GM18907 (cell line): ENCODE results near the gene TRIM29.

Experiments
- ATAC-seq: cut with Tn5 transposase; IDR thresholded peaks from one replicate; pipeline ENCODE4 v1.9.1; 2021; ENCODE audit warnings: mild to moderate bottlenecking, moderate library complexity; ENCODE audit not compliant: unreplicated experiment

TRIM29 gene

GRCh38 chr11:120066738-120067437 lies 71.0 kb downstream of the TRIM29 start:
- ATAC-seq, result no peak

DNA sequence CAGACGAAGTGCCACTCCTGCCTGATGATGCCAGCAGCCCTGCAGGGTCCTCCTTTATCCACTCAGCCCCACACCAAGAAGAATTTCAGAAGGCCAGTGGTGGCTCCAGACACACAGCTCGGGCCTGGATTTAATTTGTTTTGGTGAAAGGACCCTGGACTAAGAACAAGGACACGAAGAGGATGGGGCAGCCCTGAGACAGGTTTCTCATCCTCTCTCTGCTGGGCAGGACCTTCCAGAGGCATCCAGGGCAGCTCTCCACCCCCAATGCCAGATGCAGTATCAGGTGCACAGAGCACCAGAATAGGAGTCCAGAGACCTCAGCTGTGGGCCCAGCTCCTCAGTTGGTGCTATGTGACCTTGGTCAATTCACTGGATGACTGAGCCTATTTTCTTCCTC lies 72.0 kb downstream of the TRIM29 start:
- no peak for ATAC-seq

DNA sequence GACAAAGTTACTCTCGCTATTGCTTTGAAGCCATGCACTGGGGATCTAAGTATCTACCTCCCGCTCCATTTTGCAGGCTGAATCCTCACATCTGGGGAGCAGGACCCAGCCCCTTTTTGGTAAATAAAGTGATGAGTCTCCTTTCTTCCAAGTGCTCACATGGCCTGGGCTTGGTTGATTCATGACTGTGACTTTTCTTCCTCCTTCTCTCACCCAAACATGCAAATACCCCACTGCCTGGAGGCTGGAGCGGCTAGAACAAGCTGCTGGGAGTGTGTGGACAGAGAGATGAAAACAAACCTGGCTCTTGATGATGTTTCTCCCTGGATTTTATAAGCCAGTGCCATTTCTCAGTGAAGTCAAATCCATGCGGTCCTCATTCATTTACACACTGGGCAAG lies 72.7 kb downstream of the TRIM29 start:
- no peak for ATAC-seq

GRCh38 chr11:120064341-120064740 lies 73.6 kb downstream of the TRIM29 start:
- ATAC-seq, result no peak

DNA sequence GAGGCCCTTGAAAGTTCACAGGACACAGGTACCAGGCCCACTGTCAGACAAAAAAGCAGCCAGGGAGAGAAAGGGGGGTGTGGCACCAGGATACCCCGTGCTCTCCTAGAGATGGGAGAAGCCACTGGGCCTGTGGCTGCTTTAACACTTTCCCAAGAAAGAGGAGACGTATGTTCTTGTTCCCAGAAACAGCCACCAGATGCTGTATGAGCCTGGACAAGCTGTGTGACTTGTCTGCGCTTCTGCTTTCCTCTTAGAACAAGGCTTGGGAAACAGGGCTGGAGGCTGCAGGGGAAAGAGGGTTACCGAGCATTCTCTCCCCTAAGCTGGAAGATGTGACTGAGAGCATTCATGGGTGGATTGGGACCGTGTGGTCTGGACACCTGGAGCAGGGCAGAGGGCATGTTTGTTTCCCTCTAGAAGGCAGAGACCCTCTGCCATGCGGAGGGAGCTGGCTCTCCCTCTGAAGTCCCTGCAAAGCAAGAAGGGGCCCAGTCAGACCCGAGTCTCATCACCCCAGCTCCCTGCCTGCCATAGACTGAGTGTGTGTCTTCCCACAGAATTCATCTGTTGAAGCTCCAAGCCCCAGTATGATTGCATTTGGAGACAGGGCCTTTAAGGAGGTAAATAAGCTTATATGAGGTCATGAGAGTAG lies 74.1 kb downstream of the TRIM29 start:
- ATAC-seq, result no peak

GRCh38 chr11:120062561-120062930 lies 75.4 kb downstream of the TRIM29 start:
- ATAC-seq, result no peak

- ATAC-seq, result no peak
Observed at GRCh38 chr11:120061761-120062560, 76.0 kb downstream of the TRIM29 start.
